Umbilical cord (tissue), 2 donors: ENCODE measurements around the gene ELOA2. TPM values are rescaled to one million over a fixed set of nuclear protein-coding genes. Genes with fewer than 3 reads are reported as not detected.
"Not testable (repeated sequence)": the region's sequence is repeated elsewhere in the genome, so short reads cannot be mapped to it uniquely, and the experiment has no call there.

Source experiments
- DNase-seq: peaks from one replicate; pipeline ENCODE4 v3.0.0-alpha.2; 2015; ENCODE audit warnings: low spot score
- total RNA-seq: library from RNA; depleted of rRNA; stranded (reverse); fragments of >200 nt; gene quantifications from one replicate; pipeline ENCODE4 v1.2.3, GENCODE V29; 2014; ENCODE audit warnings: low replicate concordance; ENCODE audit not compliant: insufficient read depth

ELOA2 gene
- total RNA-seq, result 1.9 TPM

- no peak for DNase-seq
Measured at GRCh38 chr18:47035156-47035671, at the start of gene ELOA2. TSS of gene ELOA2 (minus strand) at chr18:47035621. CDS start at chr18:47035264, 357 bp downstream.

- no peak for DNase-seq
Measured at GRCh38 chr18:47081578-47081977, 46.2 kb upstream of the ELOA2 start.

GRCh38 chr18:47080872-47081271 is 45.5 kb upstream of the ELOA2 start:
- no peak for DNase-seq

GRCh38 chr18:47077111-47077510 is 41.7 kb upstream of the ELOA2 start:
- no peak for DNase-seq

GRCh38 chr18:47075098-47075883 is 39.9 kb upstream of the ELOA2 start:
- DNase-seq, result peak; percentile 12

GRCh38 chr18:47067648-47068047 is 32.2 kb upstream of the ELOA2 start:
- no peak for DNase-seq

GRCh38 chr18:47063096-47063495 is 27.7 kb upstream of the ELOA2 start:
- DNase-seq, result no peak

- no peak for DNase-seq
Measured at GRCh38 chr18:47062471-47062870, 27.1 kb upstream of the ELOA2 start.

GRCh38 chr18:47054369-47054768 is 18.9 kb upstream of the ELOA2 start:
- DNase-seq, result no peak

- DNase-seq, result peak; percentile 37
Measured at GRCh38 chr18:47050468-47050867, 15.0 kb upstream of the ELOA2 start.

GRCh38 chr18:47040982-47041381 is 5.6 kb upstream of the ELOA2 start:
- no peak for DNase-seq

GRCh38 chr18:47036927-47037578 is 1.6 kb upstream of the ELOA2 start:
- no peak for DNase-seq

- DNase-seq, result peak; percentile 4
Measured at GRCh38 chr18:47036298-47036874, 965 bp upstream of the ELOA2 start.

- not testable (repeated sequence) for DNase-seq
Measured at GRCh38 chr18:47034591-47034990, 830 bp downstream of the ELOA2 start.

GRCh38 chr18:47032945-47033344 is 2.5 kb downstream of the ELOA2 start:
- DNase-seq, result no peak

GRCh38 chr18:47030887-47031286 is 4.5 kb downstream of the ELOA2 start:
- not testable (repeated sequence) for DNase-seq

GRCh38 chr18:47029684-47030353 is 5.6 kb downstream of the ELOA2 start:
- not testable (repeated sequence) for DNase-seq

GRCh38 chr18:47028738-47029137 is 6.7 kb downstream of the ELOA2 start:
- DNase-seq, result not testable (repeated sequence)

- DNase-seq, result not testable (repeated sequence)
Measured at GRCh38 chr18:47025557-47026174, 9.8 kb downstream of the ELOA2 start.

- DNase-seq, result not testable (repeated sequence)
Measured at GRCh38 chr18:47023769-47024465, 11.5 kb downstream of the ELOA2 start.

GRCh38 chr18:47022821-47023220 is 12.6 kb downstream of the ELOA2 start:
- not testable (repeated sequence) for DNase-seq
